Type B pancreatic cell (in vitro differentiated cells): Measurements from ENCODE around the gene CD34. TPM values are rescaled to one million over a fixed set of nuclear protein-coding genes. Genes with fewer than 3 reads are reported as not detected.
"Not testable (repeated sequence)": the region's sequence is repeated elsewhere in the genome, so short reads cannot be mapped to it uniquely, and the experiment has no call there.

Experiments used
- DNase-seq: peaks from one replicate; pipeline ENCODE4 v3.0.0; 2021; ENCODE audit warnings: mixed read lengths; ENCODE audit not compliant: unreplicated experiment; ENCODE audit errors: extremely low spot score
- H3K27ac Mint-ChIP-seq: 2 replicates; pipeline ENCODE4 v1.8.0; 2021; ENCODE audit warnings: mild to moderate bottlenecking, mixed read lengths
- H3K27me3 Mint-ChIP-seq: 2 replicates; pipeline ENCODE4 v1.8.0; 2021; ENCODE audit warnings: mixed read lengths
- H3K36me3 Mint-ChIP-seq: 2 replicates; pipeline ENCODE4 v1.8.0; 2021; ENCODE audit warnings: mixed read lengths
- H3K4me1 Mint-ChIP-seq: one replicate; pipeline ENCODE4 v1.8.0; 2021; ENCODE audit warnings: mixed read lengths; ENCODE audit not compliant: unreplicated experiment
- H3K4me3 Mint-ChIP-seq: 2 replicates; pipeline ENCODE4 v1.8.0; 2021; ENCODE audit warnings: mild to moderate bottlenecking, mixed read lengths
- H3K9me3 Mint-ChIP-seq: 2 replicates; pipeline ENCODE4 v1.8.0; 2021; ENCODE audit warnings: mixed read lengths
- CTCF ChIP-seq: fragments of 200-600 bp; sonication (generic); conservative IDR thresholded peaks from 2 replicates; pipeline ENCODE4 v1.5.0; 2021; ENCODE audit warnings: antibody characterized with exemption, mild to moderate bottlenecking
- total RNA-seq: library from RNA; stranded (reverse); gene quantifications from 2 replicates; pipeline ENCODE4 v1.2.1, GENCODE V29; 2021; ENCODE audit warnings: low replicate concordance

The CD34 gene
- total RNA-seq, 1 donor from 2014 or later = 0.34 TPM

GRCh38 chr1:207878939-207879338 is 32.0 kb downstream of the CD34 start:
- H3K9me3 Mint-ChIP-seq = no peaks in the 10 kb centered on the region
- peaks cover 62% of the 10 kb centered on the region for H3K27me3 Mint-ChIP-seq
- no peak overlapping the region for H3K4me3 Mint-ChIP-seq
- no peak for DNase-seq
- H3K27ac Mint-ChIP-seq = no peak overlapping the region
- H3K4me1 Mint-ChIP-seq = no peaks in the 10 kb centered on the region
- TF ChIP-seq CTCF = no peak
- no peaks in the 10 kb centered on the region for H3K36me3 Mint-ChIP-seq

GRCh38 chr1:207877914-207878313 is 33.0 kb downstream of the CD34 start:
- H3K4me3 Mint-ChIP-seq, DNase-seq, H3K9me3 Mint-ChIP-seq, H3K27ac Mint-ChIP-seq, H3K36me3 Mint-ChIP-seq, H3K4me1 Mint-ChIP-seq: not testable (repeated sequence)
- H3K27me3 Mint-ChIP-seq = peaks cover 57% of the 10 kb centered on the region

- Mint-ChIP-seq H3K4me3 (no peak overlapping the region), H3K4me1 (no peaks in the 10 kb centered on the region), H3K9me3 (no peaks in the 10 kb centered on the region), H3K27me3 (peaks cover 50% of the 10 kb centered on the region), H3K36me3 (no peaks in the 10 kb centered on the region), H3K27ac (no peak overlapping the region)
- TF ChIP-seq CTCF = no peak
- no peak for DNase-seq
Observed at GRCh38 chr1:207876131-207876530, 34.8 kb downstream of the CD34 start.

GRCh38 chr1:207875532-207875931 is 35.4 kb downstream of the CD34 start:
- H3K4me3 Mint-ChIP-seq = no peak overlapping the region
- no peaks in the 10 kb centered on the region for H3K4me1 Mint-ChIP-seq
- H3K27ac Mint-ChIP-seq = no peak overlapping the region
- no peak for TF ChIP-seq CTCF
- H3K9me3 Mint-ChIP-seq = no peaks in the 10 kb centered on the region
- peaks cover 50% of the 10 kb centered on the region for H3K27me3 Mint-ChIP-seq
- DNase-seq = no peak
- H3K36me3 Mint-ChIP-seq = no peaks in the 10 kb centered on the region

- peaks cover 11% of the 10 kb centered on the region for H3K4me1 Mint-ChIP-seq
- no peaks in the 10 kb centered on the region for H3K9me3 Mint-ChIP-seq
- H3K27me3 Mint-ChIP-seq = peaks cover 36% of the 10 kb centered on the region
- DNase-seq = no peak
- no peak overlapping the region for H3K27ac Mint-ChIP-seq
- no peak overlapping the region for H3K4me3 Mint-ChIP-seq
- TF ChIP-seq CTCF = no peak
- no peaks in the 10 kb centered on the region for H3K36me3 Mint-ChIP-seq
Observed at GRCh38 chr1:207873055-207873890, 37.7 kb downstream of the CD34 start.

GRCh38 chr1:207872621-207873020 is 38.3 kb downstream of the CD34 start:
- no peak overlapping the region for H3K4me3 Mint-ChIP-seq
- no peak for TF ChIP-seq CTCF
- peaks cover 13% of the 10 kb centered on the region for H3K4me1 Mint-ChIP-seq
- DNase-seq = no peak
- no peaks in the 10 kb centered on the region for H3K36me3 Mint-ChIP-seq
- H3K27me3 Mint-ChIP-seq = peaks cover 33% of the 10 kb centered on the region
- H3K27ac Mint-ChIP-seq = no peak overlapping the region
- no peaks in the 10 kb centered on the region for H3K9me3 Mint-ChIP-seq
